Esophagus muscularis mucosa (tissue), 4 donors: ENCODE results near the gene LAMA1.

ENCODE experiments used
- EP300 ChIP-seq: sonication (generic); formaldehyde crosslinking; IDR thresholded peaks from one replicate; pipeline ENCODE4 v1.6.1; 2017; ENCODE audit warnings: antibody characterized with exemption
- POLR2A ChIP-seq: fragments of 450-650 bp; IDR thresholded peaks from one replicate; pipeline ENCODE4 v1.6.1; 2017; ENCODE audit warnings: antibody characterized with exemption, moderate library complexity, mild to moderate bottlenecking, low read depth
- POLR2AphosphoS5 ChIP-seq, 2 donors: sonication (generic); formaldehyde crosslinking; IDR thresholded peaks; one replicate each; pipeline ENCODE4 v1.6.1; 2017; ENCODE audit warnings: antibody characterized with exemption in 2 of 2
- TF ChIP-seq, protein P1 (sequence below), 3 experiments: fragments of 200-600 bp in 2 of 3; fragments of 450-650 bp in 1 of 3; sonication (generic) in 2 of 3; IDR thresholded peaks; one replicate each; pipeline ENCODE4 v1.5.1; 2017 to 2019; ENCODE audit warnings: antibody characterized with exemption in 3 of 3, mild to moderate bottlenecking in 2 of 3, moderate library complexity in 1 of 3

DNA sequence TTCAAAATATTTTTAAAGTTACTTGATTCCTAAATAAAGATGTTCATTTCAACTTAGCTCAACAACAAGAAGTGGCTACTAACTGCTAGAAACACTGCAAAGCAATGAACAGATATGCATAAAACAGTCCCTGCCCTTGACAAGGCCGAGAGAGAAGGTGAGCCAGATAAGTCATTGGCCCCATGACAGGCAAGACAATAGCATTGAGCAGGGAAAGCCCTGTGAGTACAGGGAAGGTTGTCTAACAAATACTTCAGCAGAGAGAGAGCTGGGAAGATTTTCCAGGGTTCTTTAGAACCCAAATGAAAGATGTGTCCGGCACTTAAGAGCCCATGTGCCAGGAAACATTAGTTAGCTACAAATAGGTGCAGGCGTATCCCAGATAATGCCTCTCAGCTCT, 4.7 kb downstream of the LAMA1 start:
- TF ChIP-seq, protein P1, sequence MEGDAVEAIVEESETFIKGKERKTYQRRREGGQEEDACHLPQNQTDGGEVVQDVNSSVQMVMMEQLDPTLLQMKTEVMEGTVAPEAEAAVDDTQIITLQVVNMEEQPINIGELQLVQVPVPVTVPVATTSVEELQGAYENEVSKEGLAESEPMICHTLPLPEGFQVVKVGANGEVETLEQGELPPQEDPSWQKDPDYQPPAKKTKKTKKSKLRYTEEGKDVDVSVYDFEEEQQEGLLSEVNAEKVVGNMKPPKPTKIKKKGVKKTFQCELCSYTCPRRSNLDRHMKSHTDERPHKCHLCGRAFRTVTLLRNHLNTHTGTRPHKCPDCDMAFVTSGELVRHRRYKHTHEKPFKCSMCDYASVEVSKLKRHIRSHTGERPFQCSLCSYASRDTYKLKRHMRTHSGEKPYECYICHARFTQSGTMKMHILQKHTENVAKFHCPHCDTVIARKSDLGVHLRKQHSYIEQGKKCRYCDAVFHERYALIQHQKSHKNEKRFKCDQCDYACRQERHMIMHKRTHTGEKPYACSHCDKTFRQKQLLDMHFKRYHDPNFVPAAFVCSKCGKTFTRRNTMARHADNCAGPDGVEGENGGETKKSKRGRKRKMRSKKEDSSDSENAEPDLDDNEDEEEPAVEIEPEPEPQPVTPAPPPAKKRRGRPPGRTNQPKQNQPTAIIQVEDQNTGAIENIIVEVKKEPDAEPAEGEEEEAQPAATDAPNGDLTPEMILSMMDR (IDR thresholded peaks at IDR 0.05): no peak
- TF ChIP-seq POLR2A (no peak), POLR2AphosphoS5 (IDR thresholded peaks at IDR 0.05) (no peak), EP300 (no peak)
